GM19240 (cell line): Measurements from ENCODE around the gene ZNF236.
A peak's percentile ranks its signal among the peaks of the same experiment; 100 is the strongest.
"Not testable (repeated sequence)": the region's sequence is repeated elsewhere in the genome, so short reads cannot be mapped to it uniquely, and the experiment has no call there.

ENCODE experiments used
- DNase-seq: peaks from one replicate; pipeline ENCODE4 v3.0.0; 2011; ENCODE audit warnings: low spot score; ENCODE audit not compliant: insufficient read length

Gene ZNF236

GRCh38 chr18:76988031-76988826 lies 165.9 kb downstream of the ZNF236 start:
- DNase-seq: no peak

GRCh38 chr18:76988827-76989646 lies 166.7 kb downstream of the ZNF236 start:
- no peak for DNase-seq

- no peak for DNase-seq
These were observed 167.4 kb downstream of the ZNF236 start for GRCh38 chr18:76989647-76990190.

- not testable (repeated sequence) for DNase-seq
These were observed 168.1 kb downstream of the ZNF236 start for GRCh38 chr18:76990343-76991020.

GRCh38 chr18:76991021-76991688 lies 168.8 kb downstream of the ZNF236 start:
- DNase-seq: no peak

GRCh38 chr18:76992226-76993084 lies 170.1 kb downstream of the ZNF236 start:
- no peak for DNase-seq

- no peak for DNase-seq
These were observed 170.7 kb downstream of the ZNF236 start for GRCh38 chr18:76993085-76993382.

- DNase-seq: no peak
These were observed 171.2 kb downstream of the ZNF236 start for GRCh38 chr18:76993573-76993972.

- no peak for DNase-seq
These were observed 171.8 kb downstream of the ZNF236 start for GRCh38 chr18:76994086-76994654.

- no peak for DNase-seq
These were observed 173.5 kb downstream of the ZNF236 start for GRCh38 chr18:76995896-76996295.

GRCh38 chr18:76996429-76996828 lies 174.1 kb downstream of the ZNF236 start:
- DNase-seq: no peak

GRCh38 chr18:76997951-76998808 lies 175.8 kb downstream of the ZNF236 start:
- no peak for DNase-seq

- no peak for DNase-seq
These were observed 176.7 kb downstream of the ZNF236 start for GRCh38 chr18:76999077-76999476.

- peak; percentile 43 for DNase-seq
These were observed 178.2 kb downstream of the ZNF236 start for GRCh38 chr18:77000527-77000926.

GRCh38 chr18:77001041-77001440 lies 178.7 kb downstream of the ZNF236 start:
- no peak for DNase-seq

- DNase-seq: no peak
These were observed 179.6 kb downstream of the ZNF236 start for GRCh38 chr18:77001979-77002378.

- no peak for DNase-seq
These were observed 180.1 kb downstream of the ZNF236 start for GRCh38 chr18:77002496-77002895.

- no peak for DNase-seq
These were observed 181.0 kb downstream of the ZNF236 start for GRCh38 chr18:77003316-77003715.
